Measurements from ENCODE around the gene TNXB. TPM values are rescaled to one million over a fixed set of nuclear protein-coding genes. Genes with fewer than 3 reads are reported as not detected.

TNXB gene
- total and polyA plus RNA-seq, 8 donors: 10.0 to 78.4 (median 17.2) TPM

GRCh38 chr6:32112431-32112980 lies 3.4 kb upstream of the TNXB start:
- intact Hi-C loops (cut with DNase I): no loop called here

DNA sequence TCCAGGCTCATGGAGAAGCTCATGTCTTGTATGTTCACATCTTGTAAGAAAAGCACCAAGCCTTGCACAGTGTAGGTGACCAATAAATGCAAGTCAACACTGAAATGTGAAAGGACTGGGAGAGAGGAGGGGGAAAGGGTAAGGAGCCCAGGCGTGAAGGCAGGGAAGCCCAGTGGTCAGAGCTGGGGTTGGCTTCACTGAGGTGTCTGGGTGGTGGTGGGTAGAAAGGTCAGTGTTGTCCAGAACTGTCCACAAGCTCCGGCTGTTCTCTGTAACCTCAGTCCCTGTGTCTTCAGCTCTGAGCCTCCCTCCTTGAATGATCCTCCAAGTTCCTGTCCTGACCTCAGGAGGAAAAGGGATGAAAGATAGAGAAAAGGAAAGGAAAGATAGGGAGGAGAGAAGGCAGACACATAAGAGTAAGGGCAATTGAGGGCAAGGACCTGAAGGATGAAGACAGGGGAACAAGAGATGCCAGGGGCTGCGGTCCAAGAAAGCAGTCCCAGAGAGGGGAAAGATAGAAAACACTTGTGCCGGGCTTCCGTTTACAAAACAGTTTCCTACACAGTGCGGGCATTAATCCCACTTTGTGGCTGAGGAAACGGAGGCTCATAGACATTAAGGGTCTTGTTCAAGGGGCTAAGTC lies 2.4 kb upstream of the TNXB start:
- DNase-seq (peak in 1 of 4 donors; percentile 67), ATAC-seq (no peak)
- H3K4me1 ChIP-seq: peaks cover 20 to 58% of the 10 kb centered on the region in 2 donors
- no peak overlapping the region for H3K4me3 ChIP-seq
- peaks cover 0 to 35% of the 10 kb centered on the region in 2 donors for H3K27me3 ChIP-seq
- no peaks in the 10 kb centered on the region for H3K9me3 ChIP-seq
- peaks cover 0 to 27% of the 10 kb centered on the region in 2 donors for H3K36me3 ChIP-seq
- TF ChIP-seq CTCF (IDR thresholded peaks at IDR 0.05): no peak
- intact Hi-C loops (cut with DNase I): no loop called here
- H3K27ac ChIP-seq: peak overlapping the region; percentile 49 to 63

More at GRCh38 chr6:32112431-32112980, 3.4 kb upstream of the TNXB start:
- ATAC-seq (no peak), DNase-seq (no peak)
- H3K27me3 ChIP-seq: peaks cover 0 to 26% of the 10 kb centered on the region in 2 donors
- H3K4me3 ChIP-seq: no peak overlapping the region
- TF ChIP-seq CTCF (IDR thresholded peaks at IDR 0.05): no peak
- peaks cover 0 to 36% of the 10 kb centered on the region in 2 donors for H3K36me3 ChIP-seq
- no peaks in the 10 kb centered on the region for H3K9me3 ChIP-seq
- peaks cover 20 to 54% of the 10 kb centered on the region in 2 donors for H3K4me1 ChIP-seq
- peak overlapping the region; percentile 63 to 78 for H3K27ac ChIP-seq

DNA sequence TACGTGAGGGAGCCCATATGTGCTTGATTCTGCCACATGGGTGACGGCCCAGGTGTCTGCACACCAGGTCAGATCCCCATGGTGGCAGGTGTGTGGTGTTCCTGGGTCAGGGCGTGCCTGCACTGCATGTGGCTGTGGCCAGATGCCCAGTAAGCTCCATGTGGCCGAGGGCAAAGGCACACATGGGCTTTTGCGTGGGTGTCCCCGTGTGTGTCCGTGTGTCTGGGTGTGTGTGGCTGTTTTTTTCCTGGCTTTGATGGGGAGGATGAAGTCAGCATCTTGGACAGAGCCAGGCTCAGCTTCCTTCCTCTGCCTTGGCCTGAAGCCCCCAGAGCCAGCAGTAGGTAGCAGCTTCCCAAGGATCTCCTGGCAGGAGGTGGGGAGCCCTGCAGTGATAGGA lies 1.5 kb upstream of the TNXB start:
- no peak for TF ChIP-seq CTCF (IDR thresholded peaks at IDR 0.05)
- Histone ChIP-seq H3K4me3 (no peak overlapping the region), H3K36me3 (peaks cover 0 to 17% of the 10 kb centered on the region in 2 donors), H3K4me1 (peaks cover 20 to 57% of the 10 kb centered on the region in 2 donors), H3K27ac (peak overlapping the region in 1 of 2 donors; percentile 63), H3K27me3 (peaks cover 0 to 38% of the 10 kb centered on the region in 2 donors), H3K9me3 (no peaks in the 10 kb centered on the region)
- intact Hi-C loops (cut with DNase I): no loop called here
- DNase-seq: no peak
- no peak for ATAC-seq

- DNase-seq: no peak
- TF ChIP-seq CTCF (IDR thresholded peaks at IDR 0.05): no peak
- Histone ChIP-seq H3K4me1 (peaks cover 20 to 57% of the 10 kb centered on the region in 2 donors), H3K27me3 (peaks cover 0 to 38% of the 10 kb centered on the region in 2 donors), H3K36me3 (peaks cover 0 to 10% of the 10 kb centered on the region in 2 donors), H3K27ac (peak overlapping the region in 1 of 2 donors; percentile 37), H3K4me3 (no peak overlapping the region), H3K9me3 (no peaks in the 10 kb centered on the region)
- intact Hi-C loops (cut with DNase I): no loop called here
- no peak for ATAC-seq
Measured at GRCh38 chr6:32109765-32110160, 625 bp upstream of the TNXB start.

GRCh38 chr6:32108727-32109113 lies 418 bp downstream of the TNXB start:
- H3K4me1 ChIP-seq: peaks cover 13 to 46% of the 10 kb centered on the region in 2 donors
- ATAC-seq: no peak
- H3K27ac ChIP-seq: peak overlapping the region; percentile 66 to 77
- peak overlapping the region; percentile 21 to 40 for H3K4me3 ChIP-seq
- DNase-seq: no peak
- no peak for TF ChIP-seq CTCF (IDR thresholded peaks at IDR 0.05)
- H3K36me3 ChIP-seq: peaks cover 0 to 5% of the 10 kb centered on the region in 2 donors
- peaks cover 0 to 44% of the 10 kb centered on the region in 2 donors for H3K27me3 ChIP-seq
- intact Hi-C loops (cut with DNase I): no loop called here
- no peaks in the 10 kb centered on the region for H3K9me3 ChIP-seq

Measured in left lung (tissue), 10 donors.